Panc1 (cell line): Measurements from ENCODE around the gene CYP4V2. TPM values are rescaled to one million over a fixed set of nuclear protein-coding genes. Genes with fewer than 3 reads are reported as not detected.

Experiments
- ATAC-seq: fragments of 200-7000 bp; cut with Tn5 transposase; 2 replicates; pipeline ENCODE4 v1.9.1; 2020; ENCODE audit warnings: mild to moderate bottlenecking, moderate library complexity
- BruUV-seq: library from RNA; stranded (reverse); fragments of 400-500 nt; replicated peaks from 2 replicates; lab custom pipeline; 2021; lab: Mats Ljungman, UMichigan
- CTCF ChIA-PET: fragments of 300-600 bp; sonication (Branson Sonifier 250); formaldehyde crosslinking; loops from one replicate; lab custom pipeline; 2022; ENCODE audit warnings: antibody characterized with exemption; lab: Charles Lee
- POLR2A ChIA-PET: fragments of 300-600 bp; sonication (Branson Sonifier 250); formaldehyde crosslinking; loops from one replicate; lab custom pipeline; 2022; ENCODE audit warnings: antibody characterized with exemption; lab: Charles Lee
- DNase-seq: peaks from one replicate; pipeline ENCODE4 v3.0.0-alpha.2; 2010; ENCODE audit warnings: low read depth, low spot score
- H3K27ac ChIP-seq: 2 replicates; pipeline ENCODE4 v1.5.1; 2011; ENCODE audit warnings: mild to moderate bottlenecking, low read length, inconsistent platforms
- H3K27me3 ChIP-seq: fragments of 200-500 bp; sonication (Bioruptor generic); 2 replicates; pipeline ENCODE4 v1.6.0; 2014; ENCODE audit warnings: low read length, inconsistent platforms; ENCODE audit not compliant: control insufficient read depth, insufficient read depth
- H3K36me3 ChIP-seq: fragments of 200-500 bp; sonication (Bioruptor generic); 2 replicates; pipeline ENCODE4 v1.5.1; 2014; ENCODE audit warnings: inconsistent platforms, mild to moderate bottlenecking, low read length, moderate library complexity; ENCODE audit not compliant: control insufficient read depth, insufficient read depth
- H3K4me1 ChIP-seq: 2 replicates; pipeline ENCODE4 v1.5.1; 2011; ENCODE audit warnings: inconsistent platforms, mild to moderate bottlenecking, low read length, moderate library complexity; ENCODE audit not compliant: control insufficient read depth, insufficient read depth
- H3K4me3 ChIP-seq, 2 experiments: 2 replicates each; pipeline ENCODE4 v1.5.1; 2011 to 2012; ENCODE audit warnings: low read depth in 2 of 2, low read length in 2 of 2, mild to moderate bottlenecking in 2 of 2, inconsistent platforms in 1 of 2, moderate library complexity in 1 of 2
- H3K9me3 ChIP-seq: fragments of 200-500 bp; sonication (Bioruptor generic); 2 replicates; pipeline ENCODE4 v1.5.1; 2014; ENCODE audit warnings: low read depth, mild to moderate bottlenecking, inconsistent platforms, low read length, moderate library complexity; ENCODE audit not compliant: control insufficient read depth, insufficient read depth
- POLR2AphosphoS5 ChIP-seq: IDR thresholded peaks from 2 replicates; pipeline ENCODE4 v1.6.1; 2012; ENCODE audit warnings: mild to moderate bottlenecking, low read depth, low read length, moderate library complexity
- REST ChIP-seq, 2 experiments: IDR thresholded peaks; 2 replicates each; pipeline ENCODE4 v1.6.1; 2011 to 2012; ENCODE audit warnings: low read depth in 2 of 2, control low read depth in 1 of 2, low read length in 1 of 2, mild to moderate bottlenecking in 1 of 2, moderate library complexity in 1 of 2; ENCODE audit not compliant: insufficient read depth in 1 of 2
- SIN3A ChIP-seq: IDR thresholded peaks from 2 replicates; pipeline ENCODE4 v1.6.1; 2012; ENCODE audit warnings: low read depth, mild to moderate bottlenecking, low read length, moderate library complexity, borderline replicate concordance; ENCODE audit not compliant: insufficient read depth
- TCF7L2 ChIP-seq: IDR thresholded peaks from 2 replicates; pipeline ENCODE4 v1.6.1; 2011; ENCODE audit warnings: mild to moderate bottlenecking, low read depth, low read length, inconsistent platforms
- in situ Hi-C: cut with HindIII; loops from 2 replicates; pipeline ENCODE4 v1.10.0; 2016; ENCODE audit warnings: low sequenced_read_pairs, low pct_unique_long_range_greater_than_20kb
- intact Hi-C: fragments of 100-400 bp; cut with micrococcal nuclease; formaldehyde crosslinking; loops from one replicate; pipeline ENCODE4 v1.10.0; 2022; ENCODE audit not compliant: unreplicated experiment
- total RNA-seq: library from RNA; stranded (reverse); gene quantifications from one replicate; pipeline ENCODE4 v1.2.1, GENCODE V29; 2021; ENCODE audit not compliant: unreplicated experiment
- TF ChIP-seq, protein P1 (sequence below): fragments of 450-650 bp; IDR thresholded peaks from 2 replicates; pipeline ENCODE4 v1.5.1; 2017; ENCODE audit warnings: mild to moderate bottlenecking

Gene CYP4V2
- total RNA-seq, 1 experiment from 2014 or later = 1.1 TPM

DNA sequence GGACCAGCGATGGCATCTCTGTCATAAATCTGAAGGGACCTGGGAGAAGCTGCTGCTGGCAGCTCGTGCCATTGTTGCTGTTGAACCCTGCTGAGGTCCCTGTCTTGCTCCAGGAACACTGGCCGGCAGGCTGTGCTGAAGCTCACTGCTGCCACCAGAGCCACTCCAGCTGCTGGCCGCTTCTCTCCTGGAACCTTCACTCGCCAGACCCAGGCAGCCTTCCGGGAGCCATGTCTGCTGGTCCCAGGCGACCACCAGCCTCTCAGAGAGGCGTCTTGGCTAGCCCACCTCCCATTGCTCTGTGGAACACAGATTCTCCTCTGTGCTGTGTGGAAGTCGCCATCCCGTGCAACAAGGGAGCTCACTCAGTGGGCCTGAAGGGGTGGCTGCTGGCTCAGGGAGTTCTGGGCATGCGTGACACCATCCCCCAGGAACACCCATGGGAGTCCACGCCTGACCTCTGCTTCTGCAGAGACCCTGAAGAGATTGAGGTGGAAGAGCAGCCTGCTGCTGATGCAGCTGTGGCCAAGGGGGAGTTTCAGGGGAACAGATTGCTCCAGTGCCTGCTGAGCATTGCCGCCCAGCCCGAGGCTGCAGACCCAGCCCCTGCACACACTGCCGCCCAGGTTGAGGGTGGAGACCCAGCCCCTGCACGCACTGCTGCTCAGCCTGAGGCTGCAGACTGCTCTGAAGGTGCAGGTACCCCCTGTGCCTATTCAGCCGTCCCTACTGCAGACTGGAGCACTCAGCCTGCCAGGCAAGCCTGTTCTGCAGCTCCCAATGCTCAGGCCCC lies 33.1 kb upstream of the CYP4V2 start:
- DNase-seq = no peak
- Histone ChIP-seq H3K27me3 (no peaks in the 10 kb centered on the region; the same call in 1 of the 2 replicates), H3K27ac (no peak overlapping the region), H3K36me3 (no peaks in the 10 kb centered on the region), H3K4me3 (no peak overlapping the region), H3K4me1 (no peaks in the 10 kb centered on the region), H3K9me3 (no peaks in the 10 kb centered on the region)
- BruUV-seq = no TSS peak
- intact Hi-C loops = no loop called here
- in situ Hi-C loops = no loop called here
- ChIA-PET POLR2A (no interaction called here), CTCF (no interaction called here)
- no peak for TF ChIP-seq SIN3A
- TF ChIP-seq, protein P1, sequence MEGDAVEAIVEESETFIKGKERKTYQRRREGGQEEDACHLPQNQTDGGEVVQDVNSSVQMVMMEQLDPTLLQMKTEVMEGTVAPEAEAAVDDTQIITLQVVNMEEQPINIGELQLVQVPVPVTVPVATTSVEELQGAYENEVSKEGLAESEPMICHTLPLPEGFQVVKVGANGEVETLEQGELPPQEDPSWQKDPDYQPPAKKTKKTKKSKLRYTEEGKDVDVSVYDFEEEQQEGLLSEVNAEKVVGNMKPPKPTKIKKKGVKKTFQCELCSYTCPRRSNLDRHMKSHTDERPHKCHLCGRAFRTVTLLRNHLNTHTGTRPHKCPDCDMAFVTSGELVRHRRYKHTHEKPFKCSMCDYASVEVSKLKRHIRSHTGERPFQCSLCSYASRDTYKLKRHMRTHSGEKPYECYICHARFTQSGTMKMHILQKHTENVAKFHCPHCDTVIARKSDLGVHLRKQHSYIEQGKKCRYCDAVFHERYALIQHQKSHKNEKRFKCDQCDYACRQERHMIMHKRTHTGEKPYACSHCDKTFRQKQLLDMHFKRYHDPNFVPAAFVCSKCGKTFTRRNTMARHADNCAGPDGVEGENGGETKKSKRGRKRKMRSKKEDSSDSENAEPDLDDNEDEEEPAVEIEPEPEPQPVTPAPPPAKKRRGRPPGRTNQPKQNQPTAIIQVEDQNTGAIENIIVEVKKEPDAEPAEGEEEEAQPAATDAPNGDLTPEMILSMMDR = 0 out of 2 replicates have a peak, but pooled peaks have one; percentile 20
- ATAC-seq = peak; percentile 51; the same call in 1 of the 2 replicates

GRCh38 chr4:186158966-186159365 lies 32.4 kb upstream of the CYP4V2 start:
- H3K36me3 ChIP-seq = no peaks in the 10 kb centered on the region
- DNase-seq (no peak), ATAC-seq (no peak)
- CTCF ChIA-PET = no interaction called here
- no TSS peak for BruUV-seq
- POLR2A ChIA-PET = no interaction called here
- H3K4me3 ChIP-seq = no peak overlapping the region
- in situ Hi-C loops (no loop called here), intact Hi-C loops (no loop called here)
- TF ChIP-seq TCF7L2 = no peak
- TF ChIP-seq, protein P1 = no peak
- TF ChIP-seq POLR2AphosphoS5 = no peak
- no peak for TF ChIP-seq REST (IDR thresholded peaks at IDR 0.05; ENCODE audit: insufficient read depth in 1 of 2, low read depth in 2 of 2, low read length in 1 of 2)
- TF ChIP-seq SIN3A = no peak
- H3K27ac ChIP-seq = no peak overlapping the region
- H3K4me1 ChIP-seq = no peaks in the 10 kb centered on the region
- no peaks in the 10 kb centered on the region for H3K9me3 ChIP-seq
- no peaks in the 10 kb centered on the region; the same call in 1 of the 2 replicates for H3K27me3 ChIP-seq
